GM23248 (cell line): ENCODE data around the gene WARS2.

Experiments
- EZH2 ChIP-seq: fragments of 200-600 bp; sonication (generic); IDR thresholded peaks from 2 replicates; pipeline ENCODE4 v1.6.1; 2018; ENCODE audit warnings: antibody characterized with exemption, mild to moderate bottlenecking; ENCODE audit not compliant: insufficient read depth, poor library complexity, severe bottlenecking
- EZH2phosphoT487 ChIP-seq: fragments of 200-600 bp; sonication (generic); IDR thresholded peaks from 2 replicates; pipeline ENCODE4 v1.6.1; 2018; ENCODE audit warnings: antibody characterized with exemption, moderate library complexity, mild to moderate bottlenecking, low read depth; ENCODE audit not compliant: insufficient read depth

GRCh38 chr1:119112244-119112643 is 28.2 kb downstream of the WARS2 start:
- TF ChIP-seq EZH2phosphoT487 (no peak), EZH2 (no peak)
